SJCRH30 (cell line): ENCODE data around the gene PRELP. TPM values are rescaled to one million over a fixed set of nuclear protein-coding genes. Genes with fewer than 3 reads are reported as not detected.
A peak's percentile ranks its signal among the peaks of the same experiment; 100 is the strongest.

Source experiments
- DNase-seq, 2 experiments: peaks; one replicate each; pipeline ENCODE4 v3.0.0-alpha.2; 2015 to 2020
- H3K27ac ChIP-seq: fragments of 250-450 bp; sonication (Bioruptor Pico); 2 replicates; pipeline ENCODE4 v1.5.1; 2020; ENCODE audit warnings: mild to moderate bottlenecking, moderate library complexity
- H3K27me3 ChIP-seq: fragments of 250-450 bp; sonication (Bioruptor Pico); 2 replicates; pipeline ENCODE4 v1.5.1; 2020; ENCODE audit warnings: mild to moderate bottlenecking, moderate library complexity
- H3K36me3 ChIP-seq: fragments of 250-450 bp; sonication (Bioruptor Pico); 2 replicates; pipeline ENCODE4 v1.5.1; 2020; ENCODE audit warnings: mild to moderate bottlenecking, moderate library complexity
- H3K4me1 ChIP-seq: fragments of 250-450 bp; sonication (Bioruptor Pico); 2 replicates; pipeline ENCODE4 v1.5.1; 2020; ENCODE audit warnings: mild to moderate bottlenecking, moderate library complexity
- H3K4me3 ChIP-seq: fragments of 250-450 bp; sonication (Bioruptor Pico); 2 replicates; pipeline ENCODE4 v1.5.1; 2020; ENCODE audit warnings: mild to moderate bottlenecking, moderate library complexity
- H3K9me3 ChIP-seq: fragments of 250-450 bp; sonication (Bioruptor Pico); replicated peaks from 2 replicates; pipeline ENCODE4 v1.5.1; 2020; ENCODE audit warnings: mild to moderate bottlenecking, moderate library complexity
- total RNA-seq: library from RNA; depleted of rRNA; stranded (reverse); fragments of >200 nt; shearing (Covaris generic); gene quantifications from 2 replicates; pipeline ENCODE4 v1.2.3, GENCODE V29; 2014; rRNA removed

The PRELP gene
- total RNA-seq: not detected in 2 replicates

DNA sequence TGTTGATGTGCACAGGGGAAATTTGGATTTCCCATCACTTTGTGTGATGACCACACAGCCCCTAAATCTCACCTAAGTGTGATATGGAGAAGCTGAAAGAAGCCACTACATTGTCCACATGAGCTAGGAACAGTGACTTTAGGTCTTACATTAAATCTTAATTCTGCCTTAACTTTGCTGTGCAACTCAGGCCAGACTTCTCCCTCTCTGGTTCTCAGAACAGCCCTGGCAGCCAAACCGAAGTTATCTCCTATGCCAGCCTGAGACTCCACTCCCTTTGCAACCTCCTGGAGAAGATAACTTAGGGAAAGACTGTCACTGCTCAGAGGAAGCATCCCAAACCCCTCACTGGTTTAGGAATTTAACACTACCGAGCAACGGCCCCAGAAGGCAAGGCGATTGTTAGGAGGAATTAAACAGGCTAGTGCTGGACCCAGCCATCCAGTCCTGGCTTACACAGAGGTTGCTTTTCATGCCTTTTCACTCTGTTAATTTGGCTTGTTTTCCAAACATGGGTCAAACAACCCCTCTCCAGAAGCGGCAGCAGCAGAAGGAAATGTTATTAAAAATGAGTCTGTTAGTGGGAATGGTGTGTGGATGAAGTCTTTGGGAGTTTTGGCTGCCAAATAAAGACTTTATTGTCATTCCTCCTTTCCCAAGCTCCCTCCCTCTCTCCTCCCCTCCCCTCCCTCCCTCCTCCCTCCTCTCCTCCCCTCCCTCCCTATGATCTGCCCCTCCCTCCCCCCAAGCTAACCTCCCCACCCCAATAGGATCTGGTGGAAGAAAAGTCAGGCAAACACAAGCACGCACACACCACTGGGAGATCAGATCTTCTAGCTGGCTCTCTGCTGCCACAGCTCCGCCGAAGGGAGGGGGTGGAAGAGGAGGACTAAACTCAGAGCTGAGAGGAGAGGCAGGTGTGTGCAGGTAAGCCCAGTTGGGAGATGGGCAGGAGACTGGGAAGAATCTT, at the start of gene PRELP:
Gene PRELP (plus strand): TSS at position 795 of the 970 bp plus-strand sequence. CDS start 7,379 bp downstream, outside the sequence.
- H3K27ac ChIP-seq: no peak within 1 kb of the TSS
- no peaks in the 10 kb centered on the region for H3K36me3 ChIP-seq
- peaks cover 3% of the 10 kb centered on the region; the same call in 1 of the 2 replicates for H3K4me1 ChIP-seq
- no peaks in the 10 kb centered on the region for H3K9me3 ChIP-seq
- DNase-seq: no peak
- no peak within 1 kb of the TSS for H3K4me3 ChIP-seq
- H3K27me3 ChIP-seq: peaks cover 3% of the 10 kb centered on the region

DNA sequence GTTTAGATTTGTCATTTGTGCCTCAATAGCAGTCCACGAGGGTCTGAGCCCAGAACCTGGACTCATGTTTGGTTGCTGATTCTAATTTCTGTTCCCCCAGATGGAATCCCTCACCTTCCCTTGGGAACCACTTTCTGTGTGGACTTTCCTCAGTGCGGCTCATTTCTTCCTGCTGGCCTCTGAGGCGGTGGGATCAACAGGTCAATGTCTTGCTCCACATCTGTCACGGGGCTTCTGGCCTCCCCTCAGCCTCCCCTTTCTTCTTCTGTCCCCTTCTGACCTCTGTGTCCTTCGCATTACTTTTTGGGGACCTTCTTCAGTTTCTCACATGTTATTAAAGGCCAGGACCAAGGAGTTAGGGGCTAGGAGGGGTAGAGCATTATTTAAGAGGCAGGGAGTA, 49.2 kb upstream of the PRELP start:
- no peak overlapping the region for H3K4me3 ChIP-seq
- H3K27ac ChIP-seq: no peak overlapping the region
- no peaks in the 10 kb centered on the region for H3K36me3 ChIP-seq
- DNase-seq: no peak
- H3K4me1 ChIP-seq: no peaks in the 10 kb centered on the region
- H3K27me3 ChIP-seq: 0 out of 2 replicates have a peak, but pooled peaks cover 3% of the 10 kb centered on the region
- no peaks in the 10 kb centered on the region for H3K9me3 ChIP-seq

DNA sequence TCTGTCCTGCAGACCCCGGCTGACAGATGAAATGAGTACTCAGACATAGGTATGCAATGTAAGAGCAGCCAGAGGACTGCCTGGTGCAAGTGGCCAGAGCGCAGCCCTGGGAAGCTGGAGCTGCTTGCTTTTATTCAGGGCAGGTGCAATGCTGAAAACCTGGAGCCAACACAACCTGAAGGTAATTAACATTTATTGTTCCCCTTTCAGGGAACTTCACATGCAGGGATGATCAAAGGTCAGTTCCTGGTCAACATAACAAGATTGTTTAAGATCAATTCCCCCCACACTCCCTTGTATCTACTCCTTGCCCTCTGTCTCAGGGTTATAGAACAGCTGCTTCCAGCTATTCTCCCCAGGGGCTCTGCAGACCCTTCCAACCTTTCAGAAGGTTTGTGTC, 48.7 kb upstream of the PRELP start:
- Histone ChIP-seq H3K4me3 (no peak overlapping the region), H3K9me3 (no peaks in the 10 kb centered on the region), H3K36me3 (no peaks in the 10 kb centered on the region), H3K4me1 (no peaks in the 10 kb centered on the region), H3K27me3 (0 out of 2 replicates have a peak, but pooled peaks cover 3% of the 10 kb centered on the region), H3K27ac (no peak overlapping the region)
- DNase-seq: no peak

DNA sequence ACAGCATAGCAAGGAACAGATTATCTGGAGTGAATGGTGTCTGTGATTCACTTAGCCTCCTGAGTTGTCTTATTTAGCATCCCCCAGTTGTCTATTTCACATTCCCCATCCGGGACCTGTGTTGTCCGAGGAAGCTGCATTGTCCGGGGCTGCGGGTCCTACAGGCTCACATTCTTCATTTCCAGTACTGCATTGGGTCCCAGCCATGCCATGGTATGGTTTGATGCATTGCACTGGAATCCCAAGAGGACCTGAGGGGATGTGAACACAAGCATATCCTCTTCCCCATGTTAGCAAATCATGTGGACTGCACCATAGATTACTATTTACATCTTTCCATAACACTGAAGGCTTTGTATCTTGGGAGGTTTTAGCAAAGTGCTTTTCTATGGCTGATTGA, 48.2 kb upstream of the PRELP start:
- Histone ChIP-seq H3K27me3 (0 out of 2 replicates have a peak, but pooled peaks cover 3% of the 10 kb centered on the region), H3K9me3 (no peaks in the 10 kb centered on the region), H3K4me3 (no peak overlapping the region), H3K36me3 (no peaks in the 10 kb centered on the region), H3K27ac (no peak overlapping the region), H3K4me1 (no peaks in the 10 kb centered on the region)
- DNase-seq: no peak

DNA sequence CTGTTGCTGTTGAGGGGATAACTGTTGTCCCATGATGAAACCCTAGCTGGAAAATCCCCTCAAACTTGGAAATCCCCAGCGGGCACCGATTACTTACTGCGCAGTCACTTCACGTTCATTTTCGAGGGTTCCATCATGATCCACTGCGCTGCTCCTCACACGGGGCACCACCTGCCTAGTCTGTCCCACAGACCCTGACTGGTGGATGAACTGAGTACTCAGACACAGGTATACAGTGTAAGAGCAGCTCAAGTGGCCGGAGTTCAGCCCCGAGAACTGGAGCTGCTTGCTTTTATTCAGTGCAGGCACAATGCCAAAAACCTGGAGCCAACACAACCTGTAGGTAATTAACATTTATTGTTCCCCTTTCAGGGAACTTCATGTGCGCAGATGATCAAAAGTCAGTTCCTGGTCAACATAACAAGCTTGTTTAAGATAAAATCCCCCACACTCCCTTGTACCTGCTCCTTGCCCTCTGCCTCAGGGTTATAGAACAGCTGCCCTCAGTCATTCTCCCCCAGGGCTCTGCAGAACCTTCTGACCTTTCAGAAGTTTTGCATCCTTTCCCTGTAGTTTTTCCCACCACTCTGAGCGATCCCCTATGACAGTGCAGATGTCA, 46.5 kb upstream of the PRELP start:
- DNase-seq: no peak

DNA sequence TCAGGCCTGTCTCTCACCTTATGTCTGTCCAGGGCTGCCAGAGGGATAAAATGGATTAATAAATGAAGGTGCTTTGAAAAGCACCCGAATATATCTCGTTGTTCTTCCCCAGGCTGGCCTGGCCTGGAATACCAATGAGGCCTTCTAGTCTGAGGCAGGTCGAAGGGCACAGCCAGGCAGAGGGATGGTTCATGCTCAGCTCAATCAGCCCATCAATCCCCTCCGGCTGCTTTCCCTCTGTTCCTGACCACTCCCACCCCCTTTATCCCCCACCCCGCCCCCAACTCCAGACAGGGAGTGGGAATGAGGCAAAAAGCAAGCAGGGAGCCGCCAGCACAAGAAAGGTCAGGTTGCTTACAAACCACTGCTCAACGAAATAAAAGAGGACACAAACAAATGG, 40.0 kb upstream of the PRELP start:
- Histone ChIP-seq H3K4me3 (no peak overlapping the region), H3K36me3 (no peaks in the 10 kb centered on the region), H3K9me3 (peaks cover 6% of the 10 kb centered on the region; the same call in 1 of the 2 replicates), H3K27ac (no peak overlapping the region), H3K4me1 (no peaks in the 10 kb centered on the region), H3K27me3 (peaks cover 2% of the 10 kb centered on the region; the same call in 1 of the 2 replicates)
- no peak for DNase-seq

More for the DNA sequence above, 46.5 kb upstream of the PRELP start:
- no peak overlapping the region for H3K4me3 ChIP-seq
- no peaks in the 10 kb centered on the region for H3K4me1 ChIP-seq
- no peak overlapping the region for H3K27ac ChIP-seq
- no peaks in the 10 kb centered on the region for H3K9me3 ChIP-seq
- H3K27me3 ChIP-seq: peaks cover 3% of the 10 kb centered on the region; the same call in 1 of the 2 replicates
- no peaks in the 10 kb centered on the region for H3K36me3 ChIP-seq

DNA sequence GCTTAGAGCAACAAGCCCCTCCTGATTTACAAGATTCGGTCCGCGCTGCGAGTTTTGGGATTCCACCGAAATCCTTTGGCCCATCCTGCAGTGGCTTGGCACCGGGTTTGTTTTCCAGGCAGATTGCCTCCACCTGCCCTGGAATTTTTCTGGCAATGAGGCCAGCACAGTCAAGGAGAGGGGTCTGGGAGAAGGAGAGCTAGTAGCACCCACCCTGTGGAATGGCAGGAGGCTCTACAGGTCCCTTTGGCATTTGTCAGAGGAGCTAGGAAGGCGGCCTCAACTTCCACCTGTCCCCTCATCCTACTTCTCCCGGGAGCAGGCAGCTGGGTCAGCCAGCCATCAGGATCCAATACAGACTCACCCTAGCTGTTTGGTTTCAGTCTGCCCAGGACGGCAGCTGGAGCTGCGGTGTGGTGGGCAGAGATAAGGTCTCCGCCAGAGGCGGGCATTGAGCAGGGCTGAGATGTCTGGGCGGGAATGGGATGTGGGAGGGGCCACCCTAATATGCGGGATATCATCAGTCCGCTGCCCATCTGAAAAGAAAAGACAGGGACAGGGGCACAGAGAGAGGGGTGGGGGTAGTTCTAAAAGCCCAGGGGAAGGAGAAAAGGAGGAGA, 37.8 kb upstream of the PRELP start:
- H3K4me3 ChIP-seq: no peak overlapping the region
- peaks cover 6% of the 10 kb centered on the region; the same call in 1 of the 2 replicates for H3K27me3 ChIP-seq
- DNase-seq: no peak
- H3K4me1 ChIP-seq: no peaks in the 10 kb centered on the region
- peaks cover 6% of the 10 kb centered on the region; the same call in 1 of the 2 replicates for H3K9me3 ChIP-seq
- H3K27ac ChIP-seq: no peak overlapping the region
- H3K36me3 ChIP-seq: no peaks in the 10 kb centered on the region

DNA sequence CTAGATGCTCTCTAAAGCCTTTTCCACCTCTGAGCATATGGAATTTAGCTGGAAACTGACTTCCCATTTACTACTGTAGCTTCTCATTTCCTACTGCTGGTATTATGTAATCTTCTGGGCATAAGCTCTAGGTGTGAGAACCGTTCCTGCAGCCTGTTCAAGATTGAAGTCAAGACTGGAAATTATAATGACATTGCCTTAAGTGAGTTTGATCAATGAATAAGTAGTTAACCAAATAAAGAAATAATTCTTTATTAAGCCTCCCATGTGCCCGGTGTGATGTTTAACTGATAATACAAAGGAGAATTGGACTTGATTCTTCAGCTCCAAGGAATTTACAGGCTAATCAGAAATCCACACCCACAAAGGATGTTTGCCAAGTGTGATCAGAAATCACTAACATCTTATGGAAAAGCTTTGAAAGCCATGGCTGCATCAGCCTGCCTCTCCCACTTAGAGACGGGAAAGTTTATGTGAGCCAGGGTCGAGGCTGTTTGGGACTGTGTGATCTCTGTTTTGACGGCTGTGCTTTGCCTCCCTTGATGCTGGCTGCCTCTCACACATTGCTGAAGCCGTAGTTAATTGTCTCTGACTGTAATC, 36.4 kb upstream of the PRELP start:
- H3K36me3 ChIP-seq: no peaks in the 10 kb centered on the region
- H3K27ac ChIP-seq: no peak overlapping the region
- peaks cover 6% of the 10 kb centered on the region; the same call in 1 of the 2 replicates for H3K9me3 ChIP-seq
- DNase-seq: no peak
- H3K4me1 ChIP-seq: no peaks in the 10 kb centered on the region
- H3K27me3 ChIP-seq: 0 out of 2 replicates have a peak, but pooled peaks cover 6% of the 10 kb centered on the region
- no peak overlapping the region for H3K4me3 ChIP-seq

DNA sequence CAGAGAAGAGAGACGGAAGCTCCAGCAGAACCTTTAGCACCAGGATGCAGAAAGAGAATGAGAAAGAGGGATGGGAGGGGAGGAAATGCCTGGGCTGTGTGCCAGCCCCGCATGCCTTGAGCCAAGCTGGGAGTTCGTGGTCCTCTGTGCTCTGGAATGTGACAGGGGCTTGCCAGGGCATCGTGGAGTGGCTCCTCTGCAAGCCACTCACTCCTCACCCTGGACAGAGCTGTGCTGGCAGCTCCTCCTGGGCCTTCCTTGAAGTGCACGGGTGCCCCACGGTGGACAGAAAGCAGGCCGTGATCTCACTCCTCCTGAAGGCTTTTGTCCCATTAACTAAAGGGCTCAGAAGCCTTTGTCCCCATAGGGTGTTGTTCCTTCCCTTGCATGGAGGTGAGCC, 34.8 kb upstream of the PRELP start:
- H3K4me3 ChIP-seq: no peak overlapping the region
- H3K9me3 ChIP-seq: peaks cover 6% of the 10 kb centered on the region; the same call in 1 of the 2 replicates
- H3K4me1 ChIP-seq: no peaks in the 10 kb centered on the region
- no peak overlapping the region for H3K27ac ChIP-seq
- H3K27me3 ChIP-seq: 0 out of 2 replicates have a peak, but pooled peaks cover 6% of the 10 kb centered on the region
- no peaks in the 10 kb centered on the region for H3K36me3 ChIP-seq
- DNase-seq: peak; percentile 46 to 47

DNA sequence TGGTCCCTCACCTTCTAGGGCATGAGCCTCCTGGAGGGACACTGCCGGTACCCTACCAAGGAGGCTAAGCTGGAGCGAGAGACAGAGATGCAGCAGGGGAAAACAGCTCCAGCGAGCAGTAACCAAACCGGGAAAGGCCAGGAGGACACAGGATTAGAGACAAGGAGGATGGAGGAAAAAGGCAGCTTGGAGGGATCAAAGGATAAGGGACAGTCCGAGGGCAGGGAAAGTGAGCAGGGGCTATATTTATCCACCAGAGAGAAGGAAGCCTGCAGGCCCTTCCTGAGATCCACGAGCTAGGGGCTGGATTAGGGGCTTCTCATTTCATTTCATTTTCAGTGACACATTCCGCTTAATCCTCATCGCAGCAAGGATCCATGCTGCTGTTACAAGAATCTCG, 33.8 kb upstream of the PRELP start:
- no peak for DNase-seq
- no peaks in the 10 kb centered on the region for H3K36me3 ChIP-seq
- H3K9me3 ChIP-seq: no peaks in the 10 kb centered on the region
- H3K4me1 ChIP-seq: no peaks in the 10 kb centered on the region
- no peak overlapping the region for H3K4me3 ChIP-seq
- H3K27me3 ChIP-seq: peaks cover 7% of the 10 kb centered on the region; the same call in 1 of the 2 replicates
- no peak overlapping the region for H3K27ac ChIP-seq

DNA sequence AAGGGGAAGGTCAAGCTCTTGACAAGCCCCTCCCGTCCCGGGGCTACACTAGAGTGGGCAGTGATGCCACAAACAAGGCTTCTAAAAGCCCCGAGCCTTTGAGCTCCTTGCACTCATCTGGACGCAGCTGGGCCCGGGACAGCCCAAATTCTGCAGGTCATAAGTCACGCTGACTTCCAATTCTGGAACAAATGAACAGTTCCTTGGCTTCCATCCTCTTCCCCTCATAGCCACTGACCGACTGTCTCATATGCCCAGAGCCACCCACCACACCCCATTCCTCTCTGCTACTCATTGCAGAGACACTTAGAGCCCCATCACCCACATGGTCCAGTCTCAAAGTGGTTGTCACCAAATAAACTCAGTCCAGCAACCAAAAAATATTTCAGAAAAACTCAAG, 32.8 kb upstream of the PRELP start:
- H3K27ac ChIP-seq: no peak overlapping the region
- no peak for DNase-seq

DNA sequence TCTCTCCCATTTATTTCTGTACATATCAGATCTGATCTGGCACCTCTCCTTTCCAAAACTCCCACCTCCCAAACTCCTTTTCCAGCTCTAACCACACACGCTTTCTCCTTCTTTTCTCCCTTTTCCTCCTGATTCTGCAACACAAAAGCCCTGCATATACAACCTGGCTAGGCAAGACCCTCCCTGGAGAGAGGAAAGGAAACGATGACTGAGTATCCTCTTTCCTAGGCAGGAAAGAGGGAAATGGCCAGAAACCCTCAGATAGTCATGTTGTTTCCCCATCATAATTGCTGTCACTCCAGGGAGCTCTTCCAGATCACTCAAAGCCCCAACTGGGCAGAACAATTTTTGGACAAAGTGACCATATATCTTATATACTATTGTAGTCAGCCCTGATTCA, 32.3 kb upstream of the PRELP start:
- H3K36me3 ChIP-seq: no peaks in the 10 kb centered on the region
- no peak overlapping the region for H3K27ac ChIP-seq
- peaks cover 12% of the 10 kb centered on the region; the same call in 1 of the 2 replicates for H3K27me3 ChIP-seq
- H3K4me1 ChIP-seq: no peaks in the 10 kb centered on the region
- H3K9me3 ChIP-seq: no peaks in the 10 kb centered on the region
- no peak overlapping the region for H3K4me3 ChIP-seq
- no peak for DNase-seq

More for the DNA sequence above, 32.8 kb upstream of the PRELP start:
- no peaks in the 10 kb centered on the region for H3K36me3 ChIP-seq
- H3K4me1 ChIP-seq: no peaks in the 10 kb centered on the region
- no peak overlapping the region for H3K4me3 ChIP-seq
- H3K27me3 ChIP-seq: peaks cover 12% of the 10 kb centered on the region; the same call in 1 of the 2 replicates
- H3K9me3 ChIP-seq: no peaks in the 10 kb centered on the region

DNA sequence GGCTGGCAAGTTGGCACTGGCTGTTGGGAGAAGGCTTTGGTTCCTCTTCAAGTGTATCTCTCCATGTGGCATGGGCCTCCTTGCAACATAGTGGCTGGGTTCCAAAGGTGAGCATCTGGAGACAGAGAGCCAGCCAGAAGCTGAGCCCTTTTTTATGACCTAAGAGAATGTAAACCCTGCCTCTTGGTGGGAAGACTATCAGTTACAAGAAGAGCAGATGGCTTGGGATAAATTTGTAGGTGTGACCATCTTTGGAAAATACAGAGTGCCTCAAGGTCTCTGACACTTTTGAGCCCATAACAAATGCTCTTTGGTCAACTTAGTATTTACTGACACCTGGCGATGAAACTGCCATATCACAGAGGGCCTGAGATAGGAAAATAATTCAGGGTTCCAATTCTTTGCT, 31.4 kb upstream of the PRELP start:
- no peak for DNase-seq
- Histone ChIP-seq H3K27me3 (peaks cover 16% of the 10 kb centered on the region; the same call in 1 of the 2 replicates), H3K9me3 (no peaks in the 10 kb centered on the region), H3K27ac (no peak overlapping the region), H3K36me3 (no peaks in the 10 kb centered on the region), H3K4me3 (no peak overlapping the region), H3K4me1 (no peaks in the 10 kb centered on the region)

DNA sequence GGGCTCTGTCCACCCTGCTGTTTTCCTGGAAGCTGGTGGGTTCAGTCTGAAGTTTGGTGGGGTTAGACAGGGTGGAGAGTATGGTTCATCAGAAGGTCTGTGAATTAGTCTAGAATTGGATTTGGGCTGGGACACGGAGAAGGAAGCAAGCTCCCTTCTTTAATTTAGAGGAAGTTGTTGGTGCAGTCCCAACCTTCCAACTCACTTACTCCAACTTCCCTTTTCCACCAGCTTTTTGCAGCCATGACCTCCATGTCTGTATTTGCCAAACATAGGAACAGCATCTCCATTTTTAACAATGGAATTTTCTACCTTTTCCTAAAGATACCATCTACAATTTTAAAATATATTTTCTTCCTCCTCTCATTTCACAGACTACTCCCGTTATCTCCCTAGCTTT, 28.5 kb upstream of the PRELP start:
- DNase-seq: no peak
- H3K9me3 ChIP-seq: no peaks in the 10 kb centered on the region
- no peaks in the 10 kb centered on the region for H3K4me1 ChIP-seq
- H3K27me3 ChIP-seq: peaks cover 23% of the 10 kb centered on the region; the same call in 1 of the 2 replicates
- no peak overlapping the region for H3K4me3 ChIP-seq
- no peak overlapping the region for H3K27ac ChIP-seq
- no peaks in the 10 kb centered on the region for H3K36me3 ChIP-seq
